ENCODE results near the gene CERS2.

The CERS2 gene, protein sequence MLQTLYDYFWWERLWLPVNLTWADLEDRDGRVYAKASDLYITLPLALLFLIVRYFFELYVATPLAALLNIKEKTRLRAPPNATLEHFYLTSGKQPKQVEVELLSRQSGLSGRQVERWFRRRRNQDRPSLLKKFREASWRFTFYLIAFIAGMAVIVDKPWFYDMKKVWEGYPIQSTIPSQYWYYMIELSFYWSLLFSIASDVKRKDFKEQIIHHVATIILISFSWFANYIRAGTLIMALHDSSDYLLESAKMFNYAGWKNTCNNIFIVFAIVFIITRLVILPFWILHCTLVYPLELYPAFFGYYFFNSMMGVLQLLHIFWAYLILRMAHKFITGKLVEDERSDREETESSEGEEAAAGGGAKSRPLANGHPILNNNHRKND

DNA sequence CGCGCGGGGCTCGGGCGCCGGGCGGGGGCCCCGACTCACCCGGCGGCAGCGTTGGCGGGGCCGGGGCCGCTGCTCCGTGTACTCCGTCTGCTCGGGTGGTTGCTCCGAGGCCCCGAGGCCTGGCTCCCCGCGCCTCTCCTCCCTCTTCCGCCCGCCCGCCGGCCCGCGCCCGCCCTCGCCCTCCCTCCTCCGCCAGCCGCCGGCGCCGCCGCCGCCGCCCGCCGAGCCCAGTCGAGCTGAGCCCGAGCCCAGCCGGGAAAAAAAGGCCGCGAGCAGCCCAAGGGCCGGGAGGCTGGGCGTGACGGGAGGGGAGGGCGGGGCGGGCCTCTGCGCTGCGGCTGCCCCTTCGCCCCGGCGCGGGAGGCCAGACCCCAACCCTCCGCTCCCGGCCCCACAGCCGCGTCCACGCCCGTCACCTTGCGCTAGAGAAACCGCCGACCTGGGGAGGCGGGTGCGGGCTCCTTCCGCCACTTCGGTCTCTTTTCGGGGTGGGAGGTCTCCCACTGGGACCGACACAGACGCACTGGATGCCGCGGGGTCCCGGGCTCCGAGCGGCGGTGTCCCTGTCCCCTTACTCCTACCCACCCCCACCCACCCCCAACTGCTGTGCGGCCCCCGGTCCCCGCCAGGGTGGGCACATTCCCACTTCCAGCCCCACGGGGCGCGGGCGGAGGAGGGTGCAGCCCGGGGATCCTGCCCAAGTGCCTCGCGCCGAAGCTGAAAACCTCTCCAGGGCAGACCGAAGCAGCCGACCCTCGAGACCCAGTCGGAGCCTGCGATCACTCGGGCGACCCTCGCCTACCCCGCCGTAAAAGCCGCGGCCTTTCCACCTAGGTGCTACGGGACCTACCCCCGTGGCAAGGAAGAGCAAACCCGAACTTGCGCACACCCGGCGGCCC is at the start of gene CERS2:
TSS of gene CERS2 (minus strand) at position 256 of the 899 bp plus-strand sequence. CDS start 5,745 bp downstream, outside the sequence.
- DNase-seq = peak; percentile 66

DNA sequence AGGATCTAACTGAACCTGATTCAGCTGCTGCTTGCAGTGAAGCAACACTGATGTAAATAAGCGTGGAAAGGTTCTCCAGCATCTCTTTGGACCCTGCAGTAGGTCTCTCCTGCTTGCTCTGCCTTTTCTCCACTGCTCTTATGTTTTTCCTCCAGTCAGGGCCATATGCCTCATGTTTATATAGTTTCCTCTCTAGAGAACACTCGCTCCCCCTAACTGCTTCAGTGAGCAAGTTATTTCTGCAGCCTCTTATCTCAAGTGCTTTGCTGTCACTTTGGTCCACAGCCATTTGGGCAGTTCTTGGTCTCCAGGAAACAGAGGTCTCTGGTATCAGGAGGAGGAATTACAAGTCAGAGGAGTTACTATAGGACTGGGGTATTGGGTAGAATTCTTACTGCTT is 38.9 kb upstream of the CERS2 start:
- no peak for DNase-seq

DNA sequence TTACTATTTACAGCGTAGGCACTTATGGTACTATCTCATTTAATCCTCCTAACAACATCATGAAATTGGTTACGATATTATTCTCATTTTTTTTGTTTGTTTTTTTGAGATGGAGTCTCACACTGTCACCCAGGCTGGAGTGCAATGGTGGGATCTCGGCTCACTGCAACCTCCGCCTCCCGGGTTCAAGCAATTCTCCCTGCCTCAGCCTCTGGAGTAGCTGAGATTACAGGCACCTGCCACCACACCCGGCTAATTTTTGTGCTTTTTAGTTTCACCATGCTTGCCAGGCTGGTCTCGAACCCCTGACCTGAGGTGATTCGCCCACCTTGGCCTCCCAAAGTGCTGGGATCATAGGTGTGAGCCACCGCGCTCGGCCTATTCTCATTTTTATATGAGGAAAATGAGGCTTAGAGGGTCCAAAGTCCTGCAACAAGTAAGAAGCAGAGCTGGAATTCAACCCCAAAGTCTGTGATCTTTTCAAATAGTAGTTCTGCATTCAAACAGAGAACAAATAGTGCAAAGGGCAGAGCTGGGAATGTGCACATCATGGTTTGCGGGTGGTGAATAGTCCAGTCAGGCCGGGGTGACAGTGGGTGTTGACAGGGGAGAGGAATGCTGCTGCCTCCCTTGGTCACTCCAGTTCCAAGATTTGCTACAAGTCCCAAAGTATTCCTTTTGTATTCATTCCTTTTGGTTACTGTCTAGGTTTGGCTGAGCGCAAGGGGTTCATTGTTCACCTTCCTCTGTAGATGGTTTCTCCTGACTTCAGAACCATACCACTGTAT is 38.2 kb upstream of the CERS2 start:
- DNase-seq = no peak

DNA sequence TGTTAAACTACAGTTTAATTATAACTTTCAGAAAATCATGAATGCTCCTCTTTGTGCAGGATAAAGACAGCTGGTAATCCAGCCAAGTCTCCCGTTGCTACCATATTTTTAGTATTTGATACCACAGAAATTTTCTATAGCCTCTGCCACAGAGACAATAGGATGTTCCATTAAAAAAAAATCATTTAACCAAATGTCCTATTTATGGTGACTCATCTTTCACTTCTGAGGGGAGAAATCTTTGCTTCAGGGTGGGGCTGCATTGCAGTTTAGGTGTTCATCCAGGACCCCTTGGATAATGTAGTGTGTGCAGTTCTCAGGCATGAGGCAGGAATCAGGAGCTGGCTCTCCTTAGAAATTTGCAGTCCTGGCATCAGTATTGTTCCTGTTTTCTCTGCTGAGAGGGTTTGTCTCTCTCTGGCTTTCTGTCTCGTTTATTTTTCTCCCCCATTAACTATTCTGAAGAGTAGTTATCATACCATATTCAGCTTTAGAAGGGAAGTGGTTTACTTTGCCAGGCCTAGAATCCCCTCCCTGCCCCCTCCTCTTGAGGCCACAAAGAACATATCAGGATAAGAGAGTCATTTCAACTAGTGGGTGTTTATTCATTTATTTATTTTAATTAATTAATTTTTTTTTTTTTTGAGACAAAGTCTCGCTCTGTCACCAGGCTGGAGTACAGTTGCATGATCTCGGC is 36.7 kb upstream of the CERS2 start:
- no peak for DNase-seq

DNA sequence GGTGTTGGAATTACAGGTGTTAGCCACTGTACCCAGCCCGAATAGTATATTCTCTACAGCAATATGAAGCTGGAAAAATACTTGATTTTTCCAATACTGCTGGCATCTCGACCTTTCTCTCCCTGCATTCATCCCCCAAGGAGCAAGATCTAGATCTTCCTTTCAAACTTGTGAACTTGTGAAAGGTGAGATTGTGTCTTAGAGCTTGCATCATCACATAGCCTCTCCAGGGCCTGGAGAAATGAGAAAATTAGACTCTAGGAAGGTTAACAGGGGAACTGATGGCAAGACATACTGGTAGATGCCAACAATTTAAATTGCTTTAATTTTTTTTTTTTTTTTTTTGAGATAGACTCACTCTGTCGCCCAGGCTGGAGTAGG is 35.7 kb upstream of the CERS2 start:
- DNase-seq = no peak

DNA sequence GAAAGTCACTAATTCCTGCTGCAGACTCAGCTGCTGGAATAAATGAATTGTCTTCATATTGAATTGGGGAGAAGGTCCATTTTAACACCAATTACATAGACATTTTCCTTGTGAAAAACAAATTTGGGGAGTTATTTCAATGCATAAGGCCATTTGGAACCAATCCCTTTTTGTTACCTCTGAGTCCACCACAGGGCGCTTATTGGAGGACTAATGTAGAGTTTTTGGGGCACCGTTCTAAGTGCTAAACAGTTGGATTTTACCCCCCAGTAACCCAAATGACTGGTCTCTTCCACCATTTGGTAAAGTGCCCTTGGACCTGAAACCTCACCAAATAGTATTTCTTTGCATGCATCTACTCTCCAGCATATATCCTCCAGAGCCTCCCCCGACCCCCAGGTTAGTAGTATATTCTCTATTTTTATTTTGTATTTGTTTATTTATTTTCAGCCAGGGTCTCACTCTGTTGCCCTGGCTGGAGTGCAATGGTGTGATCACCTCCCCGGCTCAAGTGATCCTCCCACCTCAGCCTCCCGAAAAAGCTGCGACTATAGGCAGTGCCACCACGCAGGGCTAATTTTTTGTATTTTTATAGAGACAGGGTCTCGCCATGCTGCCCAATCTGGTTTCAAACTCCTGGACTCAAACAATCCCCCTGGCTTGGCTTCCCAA is 35.2 kb upstream of the CERS2 start:
- no peak for DNase-seq

DNA sequence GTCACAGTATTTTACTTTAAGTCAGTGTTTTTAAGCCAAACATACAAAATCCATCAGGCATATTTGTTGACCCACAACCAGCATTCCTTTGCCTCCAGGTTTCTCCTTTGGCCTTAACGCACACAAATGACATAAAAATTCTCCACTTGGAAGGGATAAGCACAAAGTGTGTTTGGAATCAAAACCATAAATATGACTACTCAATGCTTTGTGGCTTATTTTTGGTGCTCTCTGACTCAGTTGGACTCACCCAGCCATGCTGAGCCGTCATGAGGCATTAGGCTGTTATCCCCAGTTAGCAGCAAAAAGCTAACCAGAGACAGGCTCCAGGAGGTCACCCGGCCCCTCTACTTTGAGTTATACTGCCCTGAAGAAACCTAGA is 34.6 kb upstream of the CERS2 start:
- DNase-seq = no peak

DNA sequence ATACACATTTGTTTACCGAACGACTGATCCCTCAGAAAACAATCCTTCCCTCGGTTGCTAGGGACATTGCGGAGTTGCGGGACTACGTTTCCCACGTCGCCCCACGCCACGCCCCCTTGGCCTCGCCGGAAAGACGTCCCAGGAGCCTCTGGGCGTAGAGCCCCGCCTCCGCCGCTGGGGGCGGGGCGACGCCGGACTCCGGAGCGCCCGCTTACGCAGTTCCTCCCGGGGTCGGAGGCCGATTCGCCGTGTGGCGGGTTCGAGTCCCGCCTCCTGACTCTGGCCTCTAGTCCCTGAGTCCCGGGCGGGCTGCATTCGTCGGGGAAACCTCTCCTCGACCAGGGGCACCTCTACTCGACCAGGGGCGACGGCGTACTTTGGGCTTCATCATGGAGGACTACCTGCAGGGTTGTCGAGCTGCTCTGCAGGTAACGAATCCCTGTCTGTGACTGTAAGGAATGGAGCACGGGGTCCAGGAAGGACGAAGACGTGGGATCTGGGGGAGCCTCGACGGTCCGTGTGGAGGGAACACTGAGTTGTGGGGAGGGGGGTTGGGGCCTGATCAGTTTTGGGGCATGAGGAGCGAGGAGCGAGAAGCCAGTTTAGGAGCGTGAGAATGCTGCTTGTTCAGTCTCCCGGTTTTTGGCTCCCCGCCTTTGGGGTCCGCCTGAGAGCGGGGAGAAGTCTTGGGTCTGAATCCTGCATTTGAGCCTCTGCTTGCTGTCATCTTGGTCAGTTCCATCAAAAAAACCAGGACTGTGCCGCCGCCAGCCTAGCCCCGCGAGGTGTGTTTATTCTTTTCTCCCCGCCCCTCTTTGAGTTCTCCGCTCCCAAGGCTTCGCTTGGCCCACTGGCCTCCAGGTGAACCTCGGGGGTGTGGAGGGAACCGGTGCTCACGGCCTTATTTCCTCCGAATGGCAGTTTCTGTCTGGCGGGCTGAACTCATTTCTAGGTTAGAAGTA is 33.9 kb upstream of the CERS2 start, which contains the start of gene PRUNE1:
TSS of gene PRUNE1 (plus strand) at position 206 of the 962 bp plus-strand sequence. CDS start at position 390, 184 bp downstream.
- DNase-seq = peak; percentile 88

DNA sequence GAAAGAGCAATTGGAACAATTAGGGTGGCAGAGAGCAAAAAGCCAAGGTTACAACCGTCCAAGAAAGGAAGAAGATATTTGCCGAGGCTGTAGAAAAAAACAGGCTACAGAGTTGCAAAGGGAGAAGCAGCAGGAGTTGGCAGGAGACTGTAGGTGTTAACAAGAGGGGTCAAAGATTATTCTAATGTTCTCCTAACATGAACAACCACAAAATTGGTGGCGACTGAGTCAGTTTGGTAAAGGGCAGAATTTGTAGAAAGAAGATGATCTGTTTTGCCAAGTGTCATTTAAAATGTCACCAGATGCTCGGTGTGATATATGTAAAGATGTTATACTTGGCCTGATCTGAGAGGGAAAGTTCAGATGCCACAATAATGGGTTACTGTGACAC is 33.2 kb upstream of the CERS2 start:
- DNase-seq = no peak

DNA sequence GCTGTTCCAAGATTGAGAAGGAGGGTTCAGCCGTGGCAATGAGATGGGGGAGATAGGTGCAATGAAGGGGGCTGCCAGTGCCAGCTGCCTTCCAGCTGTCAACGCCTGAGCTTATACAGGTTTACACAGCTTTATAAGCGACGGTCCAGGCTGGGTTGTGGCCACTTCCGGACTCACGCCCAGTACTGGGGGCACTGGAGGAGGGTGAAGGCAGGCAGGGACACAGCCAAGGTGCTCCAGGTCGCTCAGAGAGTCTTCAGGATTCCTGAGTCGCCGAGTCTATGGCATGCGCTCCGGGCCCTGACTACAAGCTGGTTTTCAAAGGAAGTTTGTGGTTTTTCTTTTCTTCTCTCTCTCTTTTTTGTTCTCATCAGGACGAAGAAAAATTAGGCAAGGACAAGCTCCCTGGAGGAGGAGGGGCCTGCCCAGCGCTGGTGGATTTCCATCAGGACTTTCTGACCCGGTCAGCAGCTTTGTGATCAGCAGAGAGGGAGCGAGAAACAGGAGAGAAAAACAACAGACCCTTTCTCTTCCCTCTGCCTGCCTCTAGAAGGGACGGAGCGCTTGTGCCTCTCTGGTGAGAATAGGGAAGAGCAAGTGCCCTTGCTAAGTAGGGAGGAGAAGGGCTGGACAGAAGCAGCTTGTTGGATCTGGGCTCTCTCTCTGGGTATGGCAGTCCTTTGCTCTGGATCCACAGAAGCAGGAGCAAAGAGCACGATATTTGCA is 31.9 kb upstream of the CERS2 start, which contains the start of gene MINDY1:
TSS of gene MINDY1 (minus strand) at position 576 of the 726 bp plus-strand sequence. CDS start 4,285 bp downstream, outside the sequence.
- DNase-seq = peak; percentile 73

DNA sequence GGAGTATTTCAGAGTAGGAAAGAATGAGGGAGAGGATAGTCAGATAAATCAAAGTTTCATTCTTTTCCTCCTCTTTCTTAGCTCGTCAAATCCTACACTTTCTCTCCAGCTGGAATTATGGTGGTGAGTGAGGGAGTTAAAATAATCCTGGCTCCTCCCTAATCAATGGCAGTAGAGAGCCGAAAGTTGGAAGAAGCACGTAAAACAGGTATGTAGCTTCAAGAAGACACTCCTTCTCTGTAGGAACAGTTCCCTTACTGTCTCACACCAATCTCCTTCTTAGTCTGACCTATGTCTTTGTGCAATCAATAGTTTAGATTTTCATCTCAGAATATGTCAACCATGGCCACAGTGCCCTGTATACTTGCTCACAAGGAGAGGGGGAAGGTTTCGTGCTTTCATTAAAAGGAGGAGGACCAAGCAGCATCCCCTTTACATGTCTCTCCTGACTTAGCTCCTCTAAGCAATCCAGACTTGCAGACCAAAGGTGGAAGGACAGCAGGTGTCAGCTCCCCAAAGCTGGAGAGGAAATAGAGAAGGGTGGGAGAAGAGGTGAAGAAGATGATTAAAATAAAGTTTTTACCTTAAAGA is 31.2 kb upstream of the CERS2 start:
- no peak for DNase-seq

DNA sequence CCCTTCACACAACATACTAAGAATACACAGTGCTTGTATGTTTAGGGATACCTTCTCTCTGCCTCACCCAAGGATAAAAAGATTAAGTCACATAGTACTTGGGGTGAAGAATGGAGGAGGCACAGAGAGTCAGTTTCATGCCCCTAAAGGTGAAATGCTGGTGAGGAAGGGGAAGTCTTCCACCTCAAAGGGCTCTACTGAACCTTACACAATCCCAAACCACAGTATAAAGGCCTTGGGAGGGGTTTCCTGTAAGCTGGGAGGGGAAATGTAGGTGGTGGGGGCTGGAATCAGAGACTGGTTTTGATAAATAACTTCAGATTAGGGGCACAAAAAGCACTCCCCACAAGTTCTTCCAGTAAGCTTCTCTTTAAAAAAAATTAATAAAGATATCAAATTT is 28.5 kb upstream of the CERS2 start:
- no peak for DNase-seq

DNA sequence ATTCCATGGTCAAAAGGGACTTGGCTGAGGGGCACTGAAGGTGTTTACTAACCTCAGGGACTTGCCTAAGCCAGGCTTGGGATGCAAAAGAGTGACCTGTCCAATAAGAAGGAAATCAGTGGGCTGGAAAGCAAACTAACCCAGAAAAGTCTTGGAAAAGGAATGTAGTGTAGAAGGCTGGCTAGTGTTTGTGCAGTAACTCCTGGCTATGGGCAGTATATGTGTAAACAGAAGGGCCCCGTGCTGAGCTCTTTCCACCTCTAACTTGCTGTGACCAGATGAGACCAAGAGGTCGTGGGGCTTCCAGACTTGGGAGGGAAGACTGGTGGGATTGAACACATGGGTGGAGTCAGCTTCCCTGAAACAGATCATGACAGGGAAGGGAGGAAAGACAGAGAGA is 28.0 kb upstream of the CERS2 start:
- DNase-seq = no peak

DNA sequence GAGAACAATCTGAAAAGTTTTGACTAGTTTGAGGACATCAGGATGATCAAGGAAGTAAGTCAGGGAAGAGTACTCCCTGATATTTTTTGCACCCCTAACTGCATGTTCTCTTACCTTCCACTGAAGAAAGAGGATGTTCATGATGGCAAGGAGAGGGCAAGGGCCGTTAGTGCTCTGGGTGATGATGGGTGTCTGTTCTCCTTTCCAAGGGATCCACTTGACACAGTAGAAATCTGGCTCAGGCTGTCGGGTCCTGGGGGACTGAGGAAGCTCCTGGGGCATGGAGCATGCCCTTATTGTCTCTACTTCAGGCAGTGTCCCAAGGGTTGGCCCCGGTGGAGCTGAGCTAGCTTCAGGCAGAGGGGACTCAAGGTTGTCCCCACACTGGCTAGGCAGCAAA is 27.4 kb upstream of the CERS2 start:
- no peak for DNase-seq

DNA sequence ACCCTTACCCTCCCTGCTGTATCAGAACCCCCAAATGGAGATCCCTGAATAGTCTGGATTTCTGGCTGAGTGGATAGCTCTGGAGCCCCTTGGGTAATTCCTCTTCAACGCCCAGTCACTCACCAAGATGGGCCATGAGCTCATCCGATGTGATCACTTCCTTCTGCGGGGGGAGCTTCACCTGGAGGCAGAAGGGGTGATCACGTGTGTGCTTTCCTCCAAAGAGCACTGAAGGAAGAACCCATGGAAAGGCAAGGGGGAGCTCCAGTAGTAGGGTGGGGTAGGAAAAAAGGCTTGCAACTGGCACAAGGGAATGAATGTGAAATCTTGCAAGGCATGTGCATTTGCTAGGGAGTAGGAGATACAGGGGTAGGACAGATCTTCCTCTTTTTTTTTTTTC is 27.0 kb upstream of the CERS2 start:
- DNase-seq = no peak

DNA sequence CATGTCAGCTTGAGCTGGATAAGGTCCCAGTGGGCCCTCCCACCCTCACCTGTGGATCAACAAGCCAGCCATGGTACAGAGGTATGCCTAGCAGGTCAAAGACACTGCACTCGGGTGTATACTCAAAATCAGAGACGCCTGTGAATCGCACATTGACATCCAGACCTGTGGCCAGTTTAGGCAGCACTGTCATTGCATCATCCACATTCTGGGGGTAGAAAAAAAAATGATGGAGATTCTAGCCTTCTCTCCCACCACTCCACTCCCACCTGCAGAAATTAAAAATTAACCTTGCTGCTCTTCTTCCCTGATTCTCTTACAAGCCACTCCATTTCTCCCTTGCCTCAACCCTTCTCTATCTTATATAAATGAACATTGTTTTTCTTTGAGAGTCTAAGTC is 25.8 kb upstream of the CERS2 start:
- no peak for DNase-seq

DNA sequence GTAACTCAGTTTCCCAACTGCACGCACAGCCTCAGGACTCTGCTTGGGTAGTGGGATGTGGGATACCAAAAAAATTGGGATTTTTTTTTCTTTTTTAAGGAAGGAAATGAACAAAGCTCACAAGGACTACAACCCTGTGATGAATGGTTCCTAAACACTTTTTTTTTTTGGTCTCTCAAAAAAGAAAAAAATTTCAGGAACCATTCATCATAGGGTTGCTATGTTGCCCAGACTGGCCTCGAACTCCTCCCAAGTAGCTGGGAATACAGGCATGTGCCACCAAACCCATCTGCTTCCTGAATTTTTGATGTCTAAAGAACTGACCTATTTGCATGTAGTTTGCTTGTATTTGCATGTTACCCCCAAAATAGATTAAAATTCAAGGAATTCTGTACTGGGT is 25.3 kb upstream of the CERS2 start:
- DNase-seq = no peak

DNA sequence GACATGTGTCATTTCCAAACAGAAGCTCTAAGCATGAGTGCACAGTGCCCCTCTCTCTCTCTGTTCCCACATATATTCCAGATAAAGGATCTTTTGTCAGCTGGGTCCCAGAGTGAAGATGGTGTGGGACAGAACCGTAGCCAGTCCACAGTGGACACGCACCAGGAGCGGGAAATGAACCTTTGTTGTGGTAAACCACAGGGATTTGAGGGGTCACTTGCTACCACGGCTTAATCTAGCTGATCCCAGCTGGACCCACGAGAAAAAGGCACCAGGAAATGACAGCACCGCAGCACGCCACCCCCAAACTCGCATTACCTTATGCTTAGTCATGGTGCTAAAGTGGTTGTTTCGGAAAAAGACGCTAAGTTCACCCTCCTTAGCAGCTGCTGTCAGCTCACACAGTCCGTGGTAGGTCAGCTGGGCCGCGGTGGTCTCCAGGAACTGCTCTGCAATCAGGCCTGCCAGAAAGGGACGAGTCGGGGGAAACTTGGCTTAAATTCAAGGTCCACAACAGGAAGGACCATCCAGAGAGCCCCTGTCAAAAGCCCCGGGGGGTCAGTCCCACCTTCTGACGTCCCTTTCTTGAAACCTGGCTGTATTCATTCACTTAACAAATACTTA is 24.5 kb upstream of the CERS2 start:
- DNase-seq = peak; percentile 26

DNA sequence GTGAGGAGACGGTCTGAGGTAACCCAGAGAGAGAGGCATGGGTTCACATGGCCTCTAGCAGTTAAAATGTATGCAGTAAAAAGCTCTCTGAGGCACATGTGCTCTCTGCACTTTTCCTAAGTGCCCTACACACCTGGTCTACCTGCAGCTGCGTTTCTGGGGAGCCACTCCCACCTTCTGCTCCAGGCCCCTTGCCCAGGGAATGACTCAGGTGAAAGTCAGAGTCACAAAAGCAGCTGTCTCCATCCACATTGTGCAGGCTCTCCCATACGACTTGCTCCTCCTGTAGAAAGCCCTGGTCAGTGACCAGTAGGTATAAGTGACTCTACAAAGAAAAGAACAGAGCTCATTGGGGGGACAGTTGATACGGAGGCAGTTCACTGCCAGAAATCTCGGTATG is 23.3 kb upstream of the CERS2 start:
- DNase-seq = no peak
